Uterus (tissue), 2 donors: ENCODE measurements around the gene MSRB1.

Experiments
- CTCF ChIP-seq, 4 experiments: fragments of 200-600 bp in 2 of 4; fragments of 450-650 bp in 2 of 4; sonication (generic) in 2 of 4; IDR thresholded peaks; one replicate each; pipeline ENCODE4 v1.5.1; 2016 to 2019; ENCODE audit warnings: antibody characterized with exemption in 4 of 4, mild to moderate bottlenecking in 2 of 4, moderate library complexity in 1 of 4
- POLR2A ChIP-seq, 2 donors: fragments of 450-650 bp; IDR thresholded peaks; one replicate each; pipeline ENCODE4 v1.6.1; 2016; ENCODE audit warnings: antibody characterized with exemption in 2 of 2, mild to moderate bottlenecking in 1 of 2, moderate library complexity in 1 of 2

- TF ChIP-seq CTCF (IDR thresholded peaks at IDR 0.05) = no peak
- TF ChIP-seq POLR2A (IDR thresholded peaks at IDR 0.05) = no peak
Observed at GRCh38 chr16:1942047-1942809, 771 bp downstream of the MSRB1 start.
